HCT116 (cell line): ENCODE results near the gene ARL4A. TPM values are rescaled to one million over a fixed set of nuclear protein-coding genes. Genes with fewer than 3 reads are reported as not detected.

ENCODE experiments used
- ATAC-seq: fragments of 200-7000 bp; cut with Tn5 transposase; 2 replicates; pipeline ENCODE4 v1.9.1; 2020; ENCODE audit warnings: mild to moderate bottlenecking, moderate library complexity
- BruUV-seq: library from RNA; stranded (reverse); fragments of 400-500 nt; replicated peaks from 2 replicates; lab custom pipeline; 2021; lab: Mats Ljungman, UMichigan
- CTCF ChIA-PET: fragments of 300-600 bp; sonication (Branson Sonifier 250); formaldehyde crosslinking; loops from one replicate; lab custom pipeline; 2021; ENCODE audit warnings: antibody characterized with exemption; lab: Charles Lee
- POLR2A ChIA-PET: fragments of 300-600, 350-600 bp; sonication (Branson Sonifier 250); formaldehyde crosslinking; loops from one replicate; lab custom pipeline; 2021; ENCODE audit warnings: antibody characterized with exemption; lab: Charles Lee
- RAD21 ChIA-PET, 2 experiments: fragments of 300-600 bp; sonication (Branson Sonifier 250); formaldehyde crosslinking; loops; one replicate each; lab custom pipeline; 2023; ENCODE audit warnings: low total read pairs in 2 of 2; ENCODE audit not compliant: uncharacterized antibody in 2 of 2, unreplicated experiment in 2 of 2, low non-redundant PET in 1 of 2; lab: Charles Lee
- DNase-seq: peaks from one replicate; pipeline ENCODE4 v3.0.0-alpha.2; 2010; ENCODE audit warnings: low read depth, low spot score
- H2AFZ ChIP-seq: fragments of 200-600 bp; shearing (Covaris generic), sonication (generic); 2 replicates; pipeline ENCODE4 v1.6.1; 2017; ENCODE audit warnings: low read depth, mixed run types, mixed read lengths, antibody characterized with exemption, low read length; ENCODE audit not compliant: poor library complexity, severe bottlenecking
- H3K27ac ChIP-seq: 2 replicates; pipeline ENCODE4 v1.5.1; 2012; ENCODE audit warnings: low read depth, low read length
- H3K27me3 ChIP-seq: fragments of 200-600 bp; sonication (generic); 2 replicates; pipeline ENCODE4 v1.6.1; 2016; ENCODE audit warnings: mixed run types, low read length, mixed read lengths; ENCODE audit not compliant: insufficient read depth
- H3K36me3 ChIP-seq, 2 experiments: fragments of 200-500 bp in 1 of 2; fragments of 200-600 bp in 1 of 2; sonication (Bioruptor generic) in 1 of 2; sonication (generic) in 1 of 2; 2 replicates each; pipeline versions ENCODE4 v1.5.1 to v1.6.1; 2014 to 2016; ENCODE audit warnings: low read length in 2 of 2, inconsistent platforms in 1 of 2, mixed read lengths in 1 of 2, mixed run types in 1 of 2; ENCODE audit not compliant: insufficient read depth in 2 of 2, control insufficient read depth in 1 of 2
- H3K4me1 ChIP-seq, 2 experiments: fragments of 200-600 bp in 1 of 2; sonication (generic) in 1 of 2; 2 replicates each; pipeline versions ENCODE4 v1.5.1 to v1.6.1; 2012 to 2017; ENCODE audit warnings: low read length in 2 of 2, inconsistent platforms in 1 of 2, mild to moderate bottlenecking in 1 of 2, mixed read lengths in 1 of 2, mixed run types in 1 of 2, moderate library complexity in 1 of 2; ENCODE audit not compliant: insufficient read depth in 2 of 2, control insufficient read depth in 1 of 2
- H3K4me2 ChIP-seq: fragments of 200-600 bp; sonication (generic); 2 replicates; pipeline ENCODE4 v1.6.1; 2017; ENCODE audit warnings: mixed run types, low read length, mixed read lengths
- H3K4me3 ChIP-seq, 2 experiments: fragments of 200-600 bp in 1 of 2; sonication (generic) in 1 of 2; replicated peaks in 1 of 2; 2 replicates each; pipeline ENCODE4 v1.5.1; 2011 to 2016; ENCODE audit warnings: low read length in 2 of 2, control low read depth in 1 of 2, low read depth in 1 of 2, mild to moderate bottlenecking in 1 of 2, mixed read lengths in 1 of 2, mixed run types in 1 of 2
- H3K79me2 ChIP-seq: fragments of 200-600 bp; sonication (generic); 2 replicates; pipeline ENCODE4 v1.6.1; 2017; ENCODE audit warnings: mild to moderate bottlenecking, mixed run types, low read length, moderate library complexity, mixed read lengths; ENCODE audit not compliant: insufficient read depth
- H3K9ac ChIP-seq: fragments of 200-600 bp; sonication (generic); 2 replicates; pipeline ENCODE4 v1.6.1; 2016; ENCODE audit warnings: low read length, mixed read lengths
- H3K9me2 ChIP-seq: fragments of 200-600 bp; sonication (generic), shearing (Covaris generic); 2 replicates; pipeline ENCODE4 v1.6.1; 2017; ENCODE audit warnings: mixed run types, mild to moderate bottlenecking, moderate library complexity; ENCODE audit not compliant: insufficient read depth
- H3K9me3 ChIP-seq, 2 experiments: fragments of 200-500 bp in 1 of 2; fragments of 200-600 bp in 1 of 2; sonication (Bioruptor generic) in 1 of 2; sonication (generic) in 1 of 2; 2 replicates each; pipeline ENCODE4 v1.6.1; 2014 to 2017; ENCODE audit warnings: low read length in 2 of 2, mixed read lengths in 2 of 2, inconsistent platforms in 1 of 2, low read depth in 1 of 2, mild to moderate bottlenecking in 1 of 2, mixed run types in 1 of 2, moderate library complexity in 1 of 2; ENCODE audit not compliant: control insufficient read depth in 1 of 2, insufficient read depth in 1 of 2
- H4K20me1 ChIP-seq: fragments of 200-600 bp; sonication (generic), shearing (Covaris generic); 2 replicates; pipeline ENCODE4 v1.6.1; 2017; ENCODE audit warnings: mixed run types, mild to moderate bottlenecking, moderate library complexity; ENCODE audit not compliant: insufficient read depth
- CBX3 ChIP-seq: IDR thresholded peaks from 2 replicates; pipeline ENCODE4 v1.6.1; 2012; ENCODE audit warnings: low read depth
- CEBPB ChIP-seq: IDR thresholded peaks from 2 replicates; pipeline ENCODE4 v1.6.1; 2012; ENCODE audit warnings: low read depth
- EGR1 ChIP-seq: IDR thresholded peaks from 2 replicates; pipeline ENCODE4 v1.6.1; 2012; ENCODE audit warnings: low read depth
- EZH2 ChIP-seq: fragments of 200-600 bp; sonication (generic); IDR thresholded peaks from 2 replicates; pipeline ENCODE4 v1.6.1; 2017; ENCODE audit warnings: antibody characterized with exemption, mixed run types
- EZH2phosphoT487 ChIP-seq: fragments of 200-600 bp; IDR thresholded peaks from 2 replicates; pipeline ENCODE4 v1.6.1; 2018; ENCODE audit warnings: antibody characterized with exemption, borderline replicate concordance
- FOSL1 ChIP-seq: IDR thresholded peaks from 2 replicates; pipeline ENCODE4 v1.6.1; 2012; ENCODE audit warnings: low read depth
- POLR2AphosphoS5 ChIP-seq: IDR thresholded peaks from 2 replicates; pipeline ENCODE4 v1.6.1; 2011; ENCODE audit warnings: mild to moderate bottlenecking, low read depth, low read length, moderate library complexity
- RAD21 ChIP-seq: IDR thresholded peaks from 2 replicates; pipeline ENCODE4 v1.6.1; 2012; ENCODE audit warnings: low read depth, mild to moderate bottlenecking
- REST ChIP-seq: IDR thresholded peaks from 2 replicates; pipeline ENCODE4 v1.6.1; 2012; ENCODE audit warnings: low read depth
- SP1 ChIP-seq: IDR thresholded peaks from 2 replicates; pipeline ENCODE4 v1.6.1; 2012; ENCODE audit warnings: low read depth
- SRF ChIP-seq: IDR thresholded peaks from 2 replicates; pipeline ENCODE4 v1.6.1; 2012; ENCODE audit warnings: low read depth
- TCF7L2 ChIP-seq: IDR thresholded peaks from 2 replicates; pipeline ENCODE4 v1.7.0; 2011; ENCODE audit warnings: borderline replicate concordance, inconsistent platforms; ENCODE audit not compliant: insufficient read depth, insufficient read length; ENCODE audit errors: extremely low read depth
- ZBTB33 ChIP-seq: IDR thresholded peaks from 2 replicates; pipeline ENCODE4 v1.6.1; 2011; ENCODE audit warnings: mild to moderate bottlenecking, low read length, moderate library complexity; ENCODE audit not compliant: insufficient replicate concordance; ENCODE audit errors: extremely low read depth
- ZFX ChIP-seq: fragments of 450-650 bp; IDR thresholded peaks from 2 replicates; pipeline ENCODE4 v1.6.1; 2017
- ZNF274 ChIP-seq: fragments of 200-500 bp; sonication (Bioruptor generic); IDR thresholded peaks from 2 replicates; pipeline ENCODE4 v1.6.1; 2014; ENCODE audit warnings: mild to moderate bottlenecking, low read depth, low read length, inconsistent platforms
- intact Hi-C: fragments of 100-400 bp; cut with micrococcal nuclease; formaldehyde crosslinking; loops from 2 replicates; pipeline ENCODE4 v1.10.0; 2022
- total RNA-seq: library from RNA; stranded (reverse); gene quantifications from one replicate; pipeline ENCODE4 v1.2.1, GENCODE V29; 2021; ENCODE audit not compliant: unreplicated experiment

Gene ARL4A
- total RNA-seq, 1 experiment from 2014 or later = 44.6 TPM

- ChIA-PET RAD21 (no interaction called here), CTCF (interaction anchor here (2.0 kb wide), 1 partner anchor 19 kb away, joined by 7 read pairs; the partner anchor contains the start of gene ARL4A), POLR2A (interaction anchor here (1.0 kb wide), 1 partner anchor 10 kb away, joined by 4 read pairs; no protein-coding TSS in a partner anchor)
- H3K9me2 ChIP-seq = no peaks in the 10 kb centered on the region
- H3K27ac ChIP-seq = peak overlapping the region; percentile 51; the same call in 1 of the 2 replicates
- no peaks in the 10 kb centered on the region for H4K20me1 ChIP-seq
- H3K27me3 ChIP-seq = no peaks in the 10 kb centered on the region
- peak overlapping the region; percentile 54; the same call in 1 of the 2 replicates for H3K4me2 ChIP-seq
- peaks cover 25 to 26% of the 10 kb centered on the region in 2 experiments for H3K4me1 ChIP-seq
- intact Hi-C loops = no loop called here
- H3K36me3 ChIP-seq = no peaks in the 10 kb centered on the region
- no TSS peak for BruUV-seq
- ATAC-seq (no peak), DNase-seq (no peak)
- no peak overlapping the region for H2AFZ ChIP-seq
- H3K79me2 ChIP-seq = no peaks in the 10 kb centered on the region
- H3K4me3 ChIP-seq = no peak overlapping the region
- TF ChIP-seq POLR2AphosphoS5 = no peak
- TF ChIP-seq CEBPB = peak; percentile 17; the same call in 1 of the 2 replicates
- H3K9ac ChIP-seq = no peak overlapping the region
- peaks cover 0 to 3% of the 10 kb centered on the region in 2 experiments; a peak in 1 of 4 replicates for H3K9me3 ChIP-seq
Measured at GRCh38 chr7:12705878-12706277, 18.4 kb downstream of the ARL4A start.

GRCh38 chr7:12706900-12707536, 19.6 kb downstream of the ARL4A start:
- Histone ChIP-seq H3K4me3 (no peak overlapping the region), H2AFZ (peak overlapping the region; percentile 1), H4K20me1 (no peaks in the 10 kb centered on the region), H3K9me2 (no peaks in the 10 kb centered on the region), H3K27ac (peak overlapping the region; percentile 51), H3K4me2 (peak overlapping the region; percentile 54), H3K79me2 (no peaks in the 10 kb centered on the region), H3K36me3 (no peaks in the 10 kb centered on the region), H3K27me3 (no peaks in the 10 kb centered on the region), H3K9ac (peak overlapping the region; percentile 1; the same call in 1 of the 2 replicates), H3K9me3 (no peaks in the 10 kb centered on the region), H3K4me1 (peaks cover 25 to 26% of the 10 kb centered on the region in 2 experiments)
- ATAC-seq (peak; percentile 73), DNase-seq (no peak)
- RAD21 ChIA-PET = no interaction called here
- CTCF ChIA-PET = interaction anchor here (2.0 kb wide), 1 partner anchor 20 kb away, joined by 7 read pairs; the partner anchor contains the start of gene ARL4A
- no TSS peak for BruUV-seq
- intact Hi-C loops = no loop called here
- POLR2A ChIA-PET = no interaction called here
- TF ChIP-seq EGR1 (no peak), TCF7L2 (no peak), REST (no peak), FOSL1 (peak; percentile 51), SP1 (no peak), ZNF274 (no peak), CBX3 (no peak), EZH2 (no peak), ZFX (no peak), ZBTB33 (no peak), EZH2phosphoT487 (no peak), RAD21 (0 out of 2 replicates have a peak, but pooled peaks have one; percentile 2), SRF (no peak)
